ENCODE measurements around the gene ABCD2.
A peak's percentile ranks its signal among the peaks of the same experiment; 100 is the strongest.
"Not testable (repeated sequence)": the region's sequence is repeated elsewhere in the genome, so short reads cannot be mapped to it uniquely, and the experiment has no call there.

The ABCD2 gene

DNA sequence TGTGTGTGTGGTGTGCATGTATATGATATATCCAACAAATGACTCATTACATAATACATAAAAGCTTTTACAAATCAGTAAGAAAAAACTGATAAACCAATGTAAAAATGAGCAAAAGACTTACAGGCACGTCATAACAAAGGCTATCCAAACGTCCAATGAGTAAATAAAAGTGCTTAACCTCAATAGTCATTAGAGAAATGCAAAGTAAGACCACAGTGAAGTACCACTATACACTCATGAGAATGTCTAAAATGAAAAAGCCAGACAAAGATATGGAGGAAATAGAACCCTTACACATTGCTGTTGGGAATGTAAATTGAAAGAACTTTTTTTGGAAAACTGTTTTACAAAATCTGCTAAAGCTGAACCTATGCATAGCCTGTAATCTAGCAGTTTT is 7.8 kb downstream of the ABCD2 start:
- no peak for DNase-seq

GRCh38 chr12:39610436-39611025 is 9.1 kb downstream of the ABCD2 start:
- no peak for DNase-seq

DNA sequence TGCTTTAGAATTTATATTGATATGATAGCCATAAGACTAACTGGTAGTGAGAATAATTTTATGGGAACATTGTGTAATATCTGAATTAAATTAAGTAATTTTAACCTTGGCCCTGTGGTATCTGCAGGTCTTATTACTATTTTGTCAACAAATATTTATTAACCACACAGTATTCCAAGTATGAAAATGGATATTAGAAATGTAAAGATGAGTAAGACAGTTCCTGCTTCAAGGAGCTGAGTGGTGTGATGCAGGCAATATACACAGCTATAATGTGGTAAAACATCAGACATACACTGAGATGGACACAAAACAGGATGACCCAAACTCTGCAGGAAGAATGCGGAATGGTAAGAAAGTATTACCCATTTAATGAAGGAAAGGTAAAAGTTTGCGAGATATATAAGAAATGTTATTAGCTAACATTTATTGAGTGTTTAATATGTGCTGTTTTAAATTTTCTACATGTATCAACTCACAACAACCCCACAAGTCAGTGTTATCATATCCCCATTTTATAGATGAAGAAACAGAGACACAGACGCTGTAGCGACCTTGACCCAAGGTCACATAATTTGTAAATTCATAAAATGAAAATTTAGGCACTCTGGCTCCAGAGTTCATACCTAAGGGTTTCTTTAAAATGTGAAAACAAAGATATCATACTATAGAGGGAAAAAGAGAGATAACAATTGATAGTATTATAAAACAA is 12.7 kb downstream of the ABCD2 start:
- no peak for DNase-seq

DNA sequence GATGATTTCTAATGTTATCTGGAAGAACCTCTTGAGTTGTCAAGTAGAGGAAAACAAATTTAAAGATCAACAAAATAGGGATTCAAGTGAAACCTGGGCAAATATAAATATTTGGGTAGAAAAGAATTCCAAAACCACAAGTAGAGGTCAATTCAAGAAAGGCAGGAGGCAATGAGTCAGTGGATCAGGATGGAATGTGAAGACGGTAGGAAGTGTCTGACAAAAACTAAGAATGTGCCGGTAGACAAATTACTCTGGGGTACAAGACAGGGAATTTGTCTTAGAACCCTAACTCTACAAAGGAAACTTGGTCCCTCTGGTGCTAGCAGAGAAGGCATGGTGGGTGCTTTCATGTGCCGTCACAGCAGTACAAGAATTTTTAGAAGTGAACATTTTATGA is 13.6 kb downstream of the ABCD2 start:
- DNase-seq = no peak

DNA sequence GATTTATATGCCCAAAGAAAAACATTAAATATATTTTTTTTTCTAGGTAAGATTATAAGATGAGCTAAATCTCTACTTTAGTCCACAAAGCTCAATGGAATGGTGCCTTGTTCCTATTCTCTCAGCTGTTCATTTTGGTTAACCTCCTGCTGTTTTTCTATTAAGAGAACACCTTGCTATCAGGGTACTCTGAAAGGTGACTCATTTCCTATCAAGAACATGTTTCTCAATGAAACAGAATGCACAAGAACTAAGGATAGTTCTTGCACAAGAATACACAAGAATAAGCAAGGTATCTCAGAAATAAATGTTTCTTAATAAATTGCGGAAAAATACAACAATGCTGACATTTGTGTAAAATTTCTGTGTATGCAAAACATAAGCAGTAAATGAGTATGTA is 14.1 kb downstream of the ABCD2 start:
- DNase-seq = no peak

GRCh38 chr12:39603065-39603464 is 16.5 kb downstream of the ABCD2 start:
- no peak for DNase-seq

DNA sequence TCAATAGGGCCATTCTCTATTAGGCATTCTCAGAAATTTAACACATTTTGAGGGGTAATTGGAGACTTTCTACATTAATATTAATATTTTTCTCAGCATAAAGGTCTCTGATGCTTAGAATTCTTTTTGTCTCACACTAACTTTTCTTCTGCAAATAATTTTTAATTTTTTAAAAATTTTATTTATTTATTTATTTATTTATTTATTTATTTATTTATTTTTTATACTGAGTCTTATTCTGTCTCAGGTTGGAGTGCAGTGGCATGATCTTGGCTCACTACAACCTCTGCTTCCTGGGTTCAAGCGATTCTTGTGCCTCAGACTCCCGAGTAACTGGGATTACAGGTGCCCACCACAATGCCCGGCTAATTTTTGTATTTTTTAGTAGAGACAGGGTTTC is 17.7 kb downstream of the ABCD2 start:
- not testable (repeated sequence) for DNase-seq

DNA sequence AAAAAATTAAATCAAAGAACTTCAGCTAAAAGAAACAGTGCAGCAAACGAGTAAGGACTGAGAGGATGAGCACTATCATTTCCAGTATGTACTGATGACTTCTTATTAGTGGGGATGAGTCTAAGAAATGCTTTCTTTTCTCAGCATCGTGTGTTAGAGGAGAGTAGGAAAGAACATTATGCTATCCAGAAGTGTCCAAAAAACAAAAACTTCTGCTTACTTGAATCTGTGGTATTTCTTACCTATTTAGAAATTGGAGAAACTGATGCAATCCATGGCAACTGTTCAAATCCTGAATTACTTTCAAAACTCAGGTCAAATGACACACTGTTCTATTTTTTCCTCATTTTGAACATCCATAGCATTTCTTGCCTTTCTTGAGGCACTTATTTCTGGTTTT is 23.7 kb downstream of the ABCD2 start:
- no peak for DNase-seq

DNA sequence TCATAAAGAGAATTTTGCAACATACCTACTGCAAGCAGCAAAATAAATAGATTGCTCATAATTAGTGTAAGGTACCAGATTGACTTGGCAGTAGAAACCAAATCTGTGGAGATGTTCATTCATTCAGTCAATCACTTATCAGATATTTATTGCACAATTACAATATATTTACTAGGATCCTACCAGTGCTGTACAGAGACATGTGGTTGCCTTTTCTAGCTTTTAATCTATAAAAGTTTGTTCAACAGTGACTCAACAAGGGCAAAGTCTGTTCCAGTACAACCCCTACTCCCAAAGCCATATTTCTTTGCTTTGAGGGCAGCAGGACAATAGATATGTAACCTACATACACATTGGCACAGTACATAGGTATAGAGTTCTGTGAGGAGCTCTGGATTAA is 27.3 kb downstream of the ABCD2 start:
- no peak for DNase-seq

DNA sequence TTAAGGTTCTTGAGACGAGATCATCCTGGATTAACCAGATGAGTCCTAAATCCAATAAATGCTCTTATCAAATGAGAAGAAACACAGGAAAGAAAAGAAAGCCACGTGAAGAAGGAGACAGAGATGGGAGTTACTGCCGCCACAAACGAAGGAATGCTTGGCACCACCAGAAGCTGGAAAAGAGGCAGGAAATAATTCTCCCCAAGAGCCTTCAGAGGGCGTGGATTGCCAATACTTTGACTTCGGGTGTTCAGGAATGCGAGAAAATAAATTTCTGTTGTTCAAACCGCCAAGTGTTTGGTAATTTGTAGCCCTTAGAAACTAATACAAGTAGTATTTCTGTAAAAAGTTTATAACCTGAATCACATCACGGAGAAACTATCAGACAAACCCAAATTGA is 31.3 kb downstream of the ABCD2 start:
- DNase-seq = no peak

- peak; percentile 50 for DNase-seq
Measured at GRCh38 chr12:39587225-39587624, 32.4 kb downstream of the ABCD2 start.

DNA sequence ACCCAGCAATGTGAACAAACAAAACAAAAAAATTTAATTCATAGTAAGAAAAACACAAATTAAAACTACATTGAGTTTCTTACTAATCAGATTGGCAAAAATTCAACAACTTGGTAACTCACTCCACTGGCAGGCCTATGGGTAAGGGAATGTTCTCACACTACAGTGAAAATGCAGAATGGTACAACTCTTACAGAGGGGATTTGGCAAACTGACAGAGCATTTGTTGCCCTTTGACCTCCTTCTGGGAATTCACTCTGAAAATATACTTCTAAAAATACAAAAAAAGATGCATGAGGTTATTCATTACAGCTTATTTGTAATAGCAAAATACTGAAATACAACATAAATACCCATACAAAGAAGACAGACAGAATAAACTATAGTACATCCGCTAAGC is 32.8 kb downstream of the ABCD2 start:
- no peak for DNase-seq

DNA sequence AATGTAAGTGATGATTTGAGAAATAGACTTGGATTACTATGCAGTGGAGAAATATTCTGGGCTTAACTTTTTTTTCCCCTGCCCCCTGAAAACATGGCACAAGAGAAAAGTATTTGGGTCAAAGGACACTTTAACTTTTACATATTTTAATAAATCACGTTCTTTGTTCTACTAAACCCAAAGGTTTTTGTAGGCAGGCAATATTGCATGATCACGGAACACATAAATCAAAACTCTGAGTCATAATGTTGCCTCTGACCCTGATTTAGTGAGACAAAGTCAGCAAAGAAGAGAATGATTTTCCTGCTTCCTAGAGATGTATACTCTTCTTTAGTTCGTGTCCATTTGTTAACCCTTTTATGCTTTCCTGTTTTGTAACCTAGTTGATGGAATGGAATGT is 38.0 kb downstream of the ABCD2 start:
- no peak for DNase-seq

- DNase-seq = no peak
Measured at GRCh38 chr12:39575498-39575875, 44.1 kb downstream of the ABCD2 start.

GRCh38 chr12:39574785-39575497 is 44.7 kb downstream of the ABCD2 start:
- no peak for DNase-seq

DNA sequence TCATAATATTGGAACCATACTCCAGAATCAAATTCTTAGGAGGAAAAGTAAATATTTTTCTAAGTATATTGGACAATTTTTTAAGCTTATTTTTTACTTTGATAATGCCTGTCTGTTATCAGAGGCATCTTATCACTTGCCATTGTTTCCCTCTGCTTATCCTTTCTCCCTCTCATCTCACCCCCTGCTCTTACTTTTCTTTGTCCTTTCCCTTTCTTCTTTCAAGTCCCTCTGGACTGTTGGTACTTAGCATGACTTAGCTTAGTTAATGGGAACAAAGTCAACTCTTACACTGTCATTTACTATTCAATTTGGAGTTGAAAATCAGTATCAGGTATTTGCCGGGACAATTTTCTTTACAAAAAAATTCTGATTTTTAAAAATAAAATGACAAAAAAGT is 45.2 kb downstream of the ABCD2 start:
- DNase-seq = no peak

- no peak for DNase-seq
Measured at GRCh38 chr12:39573971-39574370, 45.6 kb downstream of the ABCD2 start.

DNA sequence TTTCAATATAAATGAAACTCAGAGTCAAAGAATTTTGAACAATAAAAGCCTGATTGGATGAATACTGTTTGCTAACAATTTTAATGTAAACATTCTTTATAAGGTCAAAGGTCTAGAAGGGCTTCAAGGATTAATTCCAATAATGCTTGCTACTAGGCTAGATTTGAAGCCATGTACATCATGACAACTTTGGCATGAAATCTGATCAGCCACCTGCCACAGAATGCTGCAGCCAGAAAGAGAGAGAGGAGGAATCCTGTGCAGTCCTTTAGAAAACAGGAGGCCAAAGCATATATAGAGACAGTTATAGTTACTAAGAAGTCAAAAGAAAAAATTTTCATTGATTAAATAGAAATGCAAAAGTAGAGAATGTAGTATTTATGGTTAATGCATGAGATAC is 47.1 kb downstream of the ABCD2 start:
- DNase-seq = no peak

GRCh38 chr12:39571351-39571750 is 48.3 kb downstream of the ABCD2 start:
- no peak for DNase-seq

GRCh38 chr12:39553476-39553875 is 66.1 kb downstream of the ABCD2 start:
- no peak for DNase-seq

- not testable (repeated sequence) for DNase-seq
Measured at GRCh38 chr12:39544211-39544610, 75.4 kb downstream of the ABCD2 start.

- DNase-seq = no peak
Measured at GRCh38 chr12:39541471-39541870, 78.1 kb downstream of the ABCD2 start.

DNA sequence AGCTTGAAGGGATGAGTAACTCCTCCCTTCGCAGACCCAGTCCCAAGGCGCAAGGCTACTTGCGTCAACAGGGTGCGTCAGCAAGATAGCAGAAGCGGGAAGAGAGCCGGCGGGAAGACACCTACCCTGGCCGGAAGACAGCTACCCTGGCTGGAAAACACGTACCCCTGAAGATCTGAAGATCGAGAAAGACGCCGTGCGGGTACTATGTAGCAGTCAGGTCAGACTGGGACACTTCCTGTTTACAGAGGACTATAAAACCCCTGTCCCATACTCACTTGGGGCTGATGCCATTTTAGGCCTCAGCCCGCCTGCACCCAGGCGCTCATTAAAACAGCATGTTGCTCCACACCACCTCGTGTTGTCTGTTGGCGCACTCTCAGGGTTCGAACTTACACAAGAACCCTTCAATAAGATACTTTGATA is 80.9 kb downstream of the ABCD2 start:
- DNase-seq = no peak

DNA sequence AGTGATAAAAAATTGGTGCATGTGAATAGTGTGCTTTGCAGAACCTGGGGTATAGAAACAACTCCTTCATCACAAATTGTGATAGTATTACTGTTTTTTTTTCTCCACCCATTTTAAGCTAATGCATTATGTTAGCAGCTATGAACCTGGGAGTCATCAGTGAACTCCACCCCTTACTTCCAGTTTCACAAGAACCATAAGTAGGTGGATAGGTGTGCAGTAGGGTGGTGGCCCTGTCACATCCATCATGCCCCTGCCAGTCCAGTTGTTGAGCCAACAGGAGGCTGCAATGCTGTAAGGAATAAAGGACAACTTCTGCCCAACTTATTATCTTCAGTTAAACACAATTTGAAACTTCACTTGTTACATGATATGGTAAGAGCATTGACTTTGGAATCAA is 85.7 kb downstream of the ABCD2 start:
- no peak for DNase-seq
